ENCODE data around the gene BACH2.

DNA sequence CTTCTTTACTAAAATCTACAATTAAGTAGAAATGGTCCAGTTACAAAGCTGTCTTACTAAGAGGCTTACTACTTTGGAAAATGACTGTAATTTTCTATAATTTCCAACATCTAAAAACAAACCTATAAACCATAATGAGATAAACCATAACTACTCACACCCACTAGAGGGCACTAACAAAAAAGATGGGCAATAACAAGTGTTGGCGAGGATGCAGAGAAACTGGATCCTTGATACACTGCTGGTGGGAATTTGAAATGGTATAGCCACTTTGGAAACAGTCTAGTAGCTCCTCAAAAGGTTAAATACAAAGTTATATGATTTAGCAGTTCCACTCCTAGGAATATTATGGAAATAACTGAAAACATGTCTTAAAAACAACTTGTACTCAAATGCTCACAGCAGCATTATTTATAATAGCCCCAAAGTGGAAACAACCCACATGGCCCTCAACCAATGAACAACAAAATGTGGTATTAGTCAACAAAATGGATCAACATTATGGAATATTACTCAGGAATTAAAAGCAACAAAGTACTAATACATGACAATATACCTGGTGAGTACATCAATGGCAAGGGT, 351.7 kb downstream of the BACH2 start:
- TF ChIP-seq POLR2A (IDR thresholded peaks at IDR 0.05; ENCODE audit: low read depth, low read length) (no peak), POLR2AphosphoS5 (IDR thresholded peaks at IDR 0.05; ENCODE audit: low read depth, low read length) (no peak), TAF1 (IDR thresholded peaks at IDR 0.05; ENCODE audit: borderline replicate concordance, low read depth, low read length) (no peak)

Measured in GM12892 (cell line).